Adrenal gland (tissue), 12 donors: ENCODE results near the gene ZNF521. TPM values are rescaled to one million over a fixed set of nuclear protein-coding genes. Genes with fewer than 3 reads are reported as not detected.

Source experiments
- DNase-seq, 7 donors: peaks; one replicate each; pipeline ENCODE4 v3.0.0-alpha.2; 2019 to 2020
- H3K27ac ChIP-seq, 5 donors: fragments of 200-600 bp; sonication (generic) in 4 of 5; 1 replicate in 3 of 5; 2 replicates in 2 of 5; pipeline versions ENCODE4 v1.5.1 to v1.8.0; 2016 to 2020; ENCODE audit warnings: mild to moderate bottlenecking in 1 of 5
- H3K27me3 ChIP-seq: fragments of 200-600 bp; 2 replicates; pipeline ENCODE4 v1.8.0; 2021
- H3K36me3 ChIP-seq, 2 donors: fragments of 200-600 bp; replicated peaks in 1 of 2; 1 replicate in 1 of 2; 2 replicates in 1 of 2; pipeline versions ENCODE4 v1.5.1 to v1.8.0; 2018 to 2022
- H3K4me1 ChIP-seq, 2 donors: fragments of 200-600 bp; replicated peaks in 1 of 2; 1 replicate in 1 of 2; 2 replicates in 1 of 2; pipeline versions ENCODE4 v1.5.1 to v1.8.0; 2018 to 2021
- H3K4me3 ChIP-seq, 4 donors: fragments of 200-600 bp; sonication (generic) in 3 of 4; one replicate each; pipeline ENCODE4 v1.5.1; 2016 to 2018
- H3K9me3 ChIP-seq, 3 donors: fragments of 200-600 bp; sonication (generic) in 1 of 3; replicated peaks in 1 of 3; 1 replicate in 2 of 3; 2 replicates in 1 of 3; pipeline versions ENCODE4 v1.5.1 to v1.8.0; 2016 to 2021
- POLR2A ChIP-seq, 2 donors: fragments of 450-650 bp; IDR thresholded peaks; one replicate each; pipeline ENCODE4 v1.6.1; 2017; ENCODE audit warnings: antibody characterized with exemption in 2 of 2, mild to moderate bottlenecking in 2 of 2, moderate library complexity in 1 of 2
- WGBS, 4 donors: extraction: QIAGEN DNeasy Blood & Tissue Kit in 2 of 4; methylation state at CpG; one replicate each; pipeline versions ENCODE4 v1.1.5 to v1.1.7; 2013 to 2017; 5-methylcytosine and 5-hydroxymethylcytosine counted together
- intact Hi-C, 2 donors: fragments of 100-400 bp; cut with DNase I; formaldehyde crosslinking; loops; one replicate each; pipeline versions ENCODE4 v1.14.1 to v1.15.0; 2022 to 2023
- polyA plus RNA-seq, 3 donors: library from polyadenylated mRNA; stranded (reverse); fragments of 200-250 nt in 2 of 3; fragments of 350-450 nt in 1 of 3; fragmentation: Illumina TruSeq in 1 of 3; extraction: RNeasy Lipid Tissue Mini Kit (QIAGEN cat#74804) in 1 of 3; gene quantifications; one replicate each; pipeline ENCODE4 v1.2.3, GENCODE V29; 2013 to 2014
- total RNA-seq, 9 donors: library from RNA; depleted of rRNA in 4 of 9; stranded (reverse); fragments of >200 nt in 4 of 9; fragments of 120-200 nt in 1 of 9; fragmentation: NEBNext Ultra II Directional in 1 of 9; extraction: Animal tissue kit (Norgen Biotek cat#: 25700) in 1 of 9; gene quantifications; one replicate each; pipeline versions ENCODE4 v1.1.0 to v1.2.4, GENCODE V29; 2013 to 2023
- TF ChIP-seq, protein P1 (sequence below), 6 experiments: fragments of 450-650 bp in 4 of 6; fragments of 200-600 bp in 2 of 6; sonication (generic) in 1 of 6; IDR thresholded peaks; 1 replicate in 5 of 6; 2 replicates in 1 of 6; pipeline versions ENCODE4 v1.5.1 to v1.8.0; 2016 to 2021; ENCODE audit warnings: antibody characterized with exemption in 6 of 6, mild to moderate bottlenecking in 2 of 6, moderate library complexity in 1 of 6
- donor health status: healthy with polysubstance abuse.
- donor health status: Bipolar disorder and iron deficiency.
- donor health status: DM: yes; HTN: yes; CAD: no.
- donor health status: DM: no; HTN: no; CAD: no.
- donor health status: DM: no; HTN: no; CAD: no.
- donor health status: DM: yes; HTN: yes; CAD: no.

Gene ZNF521
- total and polyA plus RNA-seq, 12 donors = 3.7 to 270 (median 43.0) TPM

DNA sequence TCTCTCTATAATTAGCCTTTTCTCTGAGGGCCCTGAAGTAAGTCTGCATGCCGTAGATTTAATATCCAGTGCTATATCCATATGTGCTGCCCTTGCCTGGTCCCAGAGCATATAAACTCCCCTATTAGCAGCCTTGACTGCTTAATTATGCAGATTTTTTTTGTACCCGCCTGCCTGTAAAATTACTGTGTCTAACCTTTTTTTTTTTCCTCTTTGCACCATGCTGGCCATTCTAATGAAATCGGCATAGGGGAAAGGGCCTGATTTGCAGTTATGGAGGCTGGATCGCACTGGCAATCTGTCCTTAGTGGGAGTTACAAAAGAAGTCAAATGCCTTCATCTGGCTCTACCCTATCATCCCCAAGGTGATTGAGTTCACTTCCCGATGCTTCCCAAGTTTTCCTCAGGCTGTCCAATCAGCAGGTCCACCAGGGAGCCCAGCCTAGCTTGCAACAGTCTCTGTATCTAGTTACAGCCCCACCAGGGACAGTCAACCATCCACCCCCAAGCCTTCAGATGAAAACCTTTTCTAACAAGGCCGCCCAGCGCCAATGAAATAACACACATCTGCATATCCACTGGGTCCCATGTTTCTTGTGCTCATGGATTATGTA, 239.0 kb downstream of the ZNF521 start:
- Histone ChIP-seq H3K4me1 (no peaks in the 10 kb centered on the region), H3K27ac (no peak overlapping the region), H3K9me3 (no peaks in the 10 kb centered on the region), H3K27me3 (no peaks in the 10 kb centered on the region), H3K4me3 (no peak overlapping the region), H3K36me3 (no peaks in the 10 kb centered on the region)
- intact Hi-C loops = no loop called here
- no peak for DNase-seq
- no peak for TF ChIP-seq POLR2A (IDR thresholded peaks at IDR 0.05)
- TF ChIP-seq, protein P1, sequence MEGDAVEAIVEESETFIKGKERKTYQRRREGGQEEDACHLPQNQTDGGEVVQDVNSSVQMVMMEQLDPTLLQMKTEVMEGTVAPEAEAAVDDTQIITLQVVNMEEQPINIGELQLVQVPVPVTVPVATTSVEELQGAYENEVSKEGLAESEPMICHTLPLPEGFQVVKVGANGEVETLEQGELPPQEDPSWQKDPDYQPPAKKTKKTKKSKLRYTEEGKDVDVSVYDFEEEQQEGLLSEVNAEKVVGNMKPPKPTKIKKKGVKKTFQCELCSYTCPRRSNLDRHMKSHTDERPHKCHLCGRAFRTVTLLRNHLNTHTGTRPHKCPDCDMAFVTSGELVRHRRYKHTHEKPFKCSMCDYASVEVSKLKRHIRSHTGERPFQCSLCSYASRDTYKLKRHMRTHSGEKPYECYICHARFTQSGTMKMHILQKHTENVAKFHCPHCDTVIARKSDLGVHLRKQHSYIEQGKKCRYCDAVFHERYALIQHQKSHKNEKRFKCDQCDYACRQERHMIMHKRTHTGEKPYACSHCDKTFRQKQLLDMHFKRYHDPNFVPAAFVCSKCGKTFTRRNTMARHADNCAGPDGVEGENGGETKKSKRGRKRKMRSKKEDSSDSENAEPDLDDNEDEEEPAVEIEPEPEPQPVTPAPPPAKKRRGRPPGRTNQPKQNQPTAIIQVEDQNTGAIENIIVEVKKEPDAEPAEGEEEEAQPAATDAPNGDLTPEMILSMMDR (IDR thresholded peaks at IDR 0.05) = no peak
- WGBS, 4 donors = 93 to 98% (median 97%) methylated on average over 7 of the region's 7 CpGs

DNA sequence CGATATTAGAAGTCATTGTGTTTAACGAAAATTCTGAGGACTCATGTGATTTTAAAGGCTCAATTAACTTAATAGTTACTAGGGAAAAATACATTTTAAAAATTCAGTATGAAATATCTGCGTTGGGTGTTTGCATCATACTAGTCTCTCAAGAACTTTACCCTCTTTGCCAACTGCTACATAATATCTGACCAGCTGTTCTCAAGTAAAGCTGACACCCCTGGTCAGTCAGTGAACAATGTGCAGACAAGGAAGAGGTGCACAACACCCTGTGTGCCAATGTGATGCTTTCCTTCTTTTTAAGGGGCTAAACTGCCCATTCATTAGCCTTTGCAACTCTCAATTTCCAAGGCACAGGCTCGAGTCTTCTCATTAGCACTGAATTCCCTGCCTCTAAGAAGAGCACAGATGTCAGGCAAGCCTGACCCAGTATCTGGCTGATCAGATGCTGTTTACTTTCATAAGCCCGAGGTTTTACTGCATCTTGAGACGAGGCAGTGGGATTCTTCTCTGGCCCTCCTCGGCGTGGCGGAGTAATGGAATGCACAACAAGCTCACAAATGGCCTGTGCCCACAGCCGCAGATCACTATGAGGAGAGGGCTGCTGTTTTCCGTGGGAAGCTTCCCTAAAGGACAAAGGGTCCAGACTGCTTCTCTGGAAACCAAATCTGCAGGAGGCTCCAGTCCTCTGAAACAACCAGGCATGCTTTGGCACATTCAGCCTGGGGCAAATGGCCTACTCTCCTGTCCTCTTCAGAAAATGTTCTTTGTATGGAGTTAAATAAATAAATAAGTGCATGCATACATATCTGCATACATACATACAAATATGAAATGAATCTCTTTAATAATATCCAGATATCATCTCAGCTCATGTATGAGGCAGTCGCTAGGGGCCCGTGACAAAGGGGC, 240.3 kb downstream of the ZNF521 start:
- no peaks in the 10 kb centered on the region for H3K27me3 ChIP-seq
- TF ChIP-seq, protein P1 (IDR thresholded peaks at IDR 0.05) = no peak
- no peak for TF ChIP-seq POLR2A (IDR thresholded peaks at IDR 0.05)
- no peak overlapping the region for H3K27ac ChIP-seq
- 90 to 93% (median 91%) methylated on average over 12 to 13 of the region's 13 CpGs for WGBS, 4 donors
- intact Hi-C loops = no loop called here
- H3K4me3 ChIP-seq = no peak overlapping the region
- no peaks in the 10 kb centered on the region for H3K36me3 ChIP-seq
- no peaks in the 10 kb centered on the region for H3K4me1 ChIP-seq
- no peak for DNase-seq
- no peaks in the 10 kb centered on the region for H3K9me3 ChIP-seq

DNA sequence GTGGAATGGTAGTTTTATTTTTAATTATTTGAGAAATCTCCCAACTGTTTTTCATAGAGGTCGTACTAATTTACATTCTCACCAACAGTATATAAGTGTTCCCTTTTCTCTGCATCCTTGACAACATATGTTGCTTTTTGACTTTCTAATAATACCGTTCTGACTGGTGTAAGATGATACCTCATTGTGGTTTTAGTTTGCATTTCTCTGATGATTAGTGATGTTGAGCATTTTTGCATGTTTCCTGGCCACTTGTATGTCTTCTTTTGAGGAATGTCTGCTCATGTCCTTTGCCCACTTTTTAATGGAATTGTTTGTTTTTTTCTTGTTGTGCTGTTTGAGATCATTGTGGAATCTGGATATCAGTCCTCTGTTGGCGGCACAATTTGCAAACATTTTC, 242.5 kb downstream of the ZNF521 start:
- Histone ChIP-seq H3K36me3 (no peaks in the 10 kb centered on the region), H3K4me3 (no peak overlapping the region), H3K27me3 (no peaks in the 10 kb centered on the region), H3K9me3 (no peaks in the 10 kb centered on the region), H3K4me1 (no peaks in the 10 kb centered on the region), H3K27ac (no peak overlapping the region)
- TF ChIP-seq, protein P1 (IDR thresholded peaks at IDR 0.05) = no peak
- no peak for TF ChIP-seq POLR2A (IDR thresholded peaks at IDR 0.05)
- WGBS, 4 donors = 79 to 98% (median 87%) methylated on average over 3 of the region's 3 CpGs
- intact Hi-C loops = no loop called here
- DNase-seq = no peak

DNA sequence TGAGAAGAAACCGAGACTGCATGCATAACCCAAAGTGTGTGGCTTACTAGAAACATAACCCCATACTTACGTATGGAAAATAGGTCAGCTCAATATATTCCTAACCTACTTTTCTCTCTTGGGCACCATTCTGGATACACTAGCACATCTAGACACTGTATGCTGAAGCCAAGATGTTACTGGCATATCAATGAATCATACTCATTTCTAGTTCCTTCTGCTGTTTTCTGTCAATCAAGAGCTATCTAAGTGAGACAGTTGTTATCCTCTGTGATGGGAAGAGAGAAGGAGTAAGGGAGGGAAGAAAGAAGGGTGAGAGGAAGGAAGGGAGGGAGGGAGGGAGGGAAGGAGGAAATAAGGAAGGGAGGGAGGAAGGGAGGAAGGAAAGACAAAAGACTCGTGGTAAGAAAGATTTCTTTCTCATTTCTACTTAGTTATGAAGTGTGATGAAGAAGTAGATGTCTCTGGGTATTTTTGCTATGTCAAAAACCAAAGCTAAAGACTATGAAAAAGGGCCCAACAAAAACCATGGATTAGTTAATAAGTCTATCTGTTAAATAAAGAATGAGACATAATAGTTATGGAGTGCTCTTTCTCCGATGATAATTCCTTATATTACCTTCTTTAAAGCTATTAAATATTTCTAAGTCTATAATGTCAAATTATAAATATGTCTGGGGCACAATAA, 248.4 kb downstream of the ZNF521 start:
- H3K4me1 ChIP-seq = peaks cover 12 to 14% of the 10 kb centered on the region in 2 donors
- intact Hi-C loops = no loop called here
- TF ChIP-seq, protein P1 (IDR thresholded peaks at IDR 0.05) = no peak
- no peak for TF ChIP-seq POLR2A (IDR thresholded peaks at IDR 0.05)
- no peaks in the 10 kb centered on the region for H3K27me3 ChIP-seq
- no peaks in the 10 kb centered on the region for H3K36me3 ChIP-seq
- WGBS, 4 donors = 88 to 92% (median 90%) methylated on average over 4 of the region's 4 CpGs
- no peak overlapping the region for H3K27ac ChIP-seq
- no peaks in the 10 kb centered on the region for H3K9me3 ChIP-seq
- DNase-seq = no peak
- no peak overlapping the region for H3K4me3 ChIP-seq
